ENCODE results near the gene VANGL2. TPM values are rescaled to one million over a fixed set of nuclear protein-coding genes. Genes with fewer than 3 reads are reported as not detected.

VANGL2 gene
- total RNA-seq, 1 donor from 2014 or later = 7.1 TPM

Other genes with a start within 250 kb of the VANGL2 start
- 1.2 TPM for gene ATP1A4, start 249.0 kb upstream of the VANGL2 start, total RNA-seq
- 1.1 TPM for gene CASQ1, start 210.0 kb upstream of the VANGL2 start, total RNA-seq
- gene PEA15, start 195.2 kb upstream of the VANGL2 start, total RNA-seq = 324 TPM
- 142 TPM for gene DCAF8, start 138.0 kb upstream of the VANGL2 start, total RNA-seq
- gene PEX19, start 115.4 kb upstream of the VANGL2 start, total RNA-seq = 71.1 TPM
- gene COPA, start 57.3 kb upstream of the VANGL2 start, total RNA-seq = 147 TPM
- gene NCSTN, start 57.2 kb upstream of the VANGL2 start, total RNA-seq = 64.7 TPM
- gene NHLH1, start 33.5 kb upstream of the VANGL2 start, total RNA-seq = not detected
- 0.85 TPM for gene SLAMF6, start 122.7 kb downstream of the VANGL2 start, total RNA-seq
- 13.5 TPM for gene CD84, start 178.9 kb downstream of the VANGL2 start, total RNA-seq
- 0.71 TPM for gene SLAMF1, start 246.5 kb downstream of the VANGL2 start, total RNA-seq